Activated CD8-positive, alpha-beta memory T cell treated with anti-CD3 and anti-CD28 coated beads for 1 hour (primary cell): ENCODE results near the gene COL5A3.
A peak's percentile ranks its signal among the peaks of the same experiment; 100 is the strongest.
"Not testable (repeated sequence)": the region's sequence is repeated elsewhere in the genome, so short reads cannot be mapped to it uniquely, and the experiment has no call there.

Experiments used
- DNase-seq, 2 donors: peaks; one replicate each; pipeline ENCODE4 v3.0.0-alpha.2; 2020; ENCODE audit warnings: low read depth in 1 of 2; ENCODE audit errors: extremely low read depth in 1 of 2

The COL5A3 gene

GRCh38 chr19:9940778-9941177, 69.5 kb downstream of the COL5A3 start:
- no peak for DNase-seq

- DNase-seq = no peak
Observed at GRCh38 chr19:9939301-9939913, 70.9 kb downstream of the COL5A3 start.

- no peak for DNase-seq
Observed at GRCh38 chr19:9937001-9937411, 73.3 kb downstream of the COL5A3 start.

- DNase-seq = no peak
Observed at GRCh38 chr19:9936326-9937000, 73.8 kb downstream of the COL5A3 start, which contains the start of gene OLFM2. OLFM2 (minus strand) TSS chr19:9936515; CDS start chr19:9936366, 149 bp downstream.

GRCh38 chr19:9935506-9936325, 74.6 kb downstream of the COL5A3 start:
- DNase-seq = no peak

GRCh38 chr19:9934132-9934950, 76.0 kb downstream of the COL5A3 start:
- DNase-seq = peak; percentile 63 to 75

- no peak for DNase-seq
Observed at GRCh38 chr19:9932835-9933234, 77.5 kb downstream of the COL5A3 start.

GRCh38 chr19:9931629-9932028, 78.7 kb downstream of the COL5A3 start:
- no peak for DNase-seq

GRCh38 chr19:9923440-9923839, 86.9 kb downstream of the COL5A3 start:
- no peak for DNase-seq

- not testable (repeated sequence) for DNase-seq
Observed at GRCh38 chr19:9922782-9923379, 87.4 kb downstream of the COL5A3 start.

GRCh38 chr19:9917321-9917720, 93.0 kb downstream of the COL5A3 start:
- DNase-seq = no peak

- no peak for DNase-seq
Observed at GRCh38 chr19:9916719-9917118, 93.6 kb downstream of the COL5A3 start.

- DNase-seq = peak; percentile 56 to 74
Observed at GRCh38 chr19:9914315-9915207, 95.7 kb downstream of the COL5A3 start.

GRCh38 chr19:9914001-9914314, 96.3 kb downstream of the COL5A3 start:
- DNase-seq = no peak

GRCh38 chr19:9913237-9914000, 96.9 kb downstream of the COL5A3 start:
- DNase-seq = no peak

- DNase-seq = no peak
Observed at GRCh38 chr19:9912551-9913236, 97.6 kb downstream of the COL5A3 start.

- no peak for DNase-seq
Observed at GRCh38 chr19:9911524-9912185, 98.6 kb downstream of the COL5A3 start.

- DNase-seq = no peak
Observed at GRCh38 chr19:9910625-9911024, 99.7 kb downstream of the COL5A3 start.
